Karpas-422 (cell line): ENCODE data around the gene KYAT1. TPM values are rescaled to one million over a fixed set of nuclear protein-coding genes. Genes with fewer than 3 reads are reported as not detected.

Experiments used
- DNase-seq: peaks from one replicate; pipeline ENCODE4 v3.0.0-alpha.2; 2015
- H2AFZ ChIP-seq: fragments of 200-600 bp; sonication (generic); 2 replicates; pipeline ENCODE4 v1.6.1; 2014; ENCODE audit warnings: antibody characterized with exemption, low read length, mixed read lengths
- H3K27ac ChIP-seq: fragments of 200-600 bp; sonication (generic); 2 replicates; pipeline ENCODE4 v1.5.1; 2014; ENCODE audit warnings: mild to moderate bottlenecking, low read length, moderate library complexity
- H3K27me3 ChIP-seq: fragments of 200-600 bp; sonication (generic); 2 replicates; pipeline ENCODE4 v1.6.1; 2014; ENCODE audit warnings: low read length, mixed read lengths
- H3K36me3 ChIP-seq: fragments of 200-600 bp; sonication (generic); 2 replicates; pipeline ENCODE4 v1.6.1; 2014; ENCODE audit warnings: low read length, mixed read lengths; ENCODE audit not compliant: insufficient read depth
- H3K4me1 ChIP-seq: fragments of 200-600 bp; sonication (generic); 2 replicates; pipeline ENCODE4 v1.6.1; 2014; ENCODE audit warnings: mild to moderate bottlenecking, low read length, mixed read lengths
- H3K4me2 ChIP-seq: fragments of 200-600 bp; sonication (generic); 2 replicates; pipeline ENCODE4 v1.6.1; 2014; ENCODE audit warnings: low read length, low read depth, mild to moderate bottlenecking; ENCODE audit not compliant: poor library complexity, severe bottlenecking
- H3K4me3 ChIP-seq: fragments of 200-600 bp; sonication (generic); 2 replicates; pipeline ENCODE4 v1.5.1; 2014; ENCODE audit warnings: mild to moderate bottlenecking, antibody characterized with exemption, low read length, mixed read lengths
- H3K79me2 ChIP-seq: fragments of 200-600 bp; sonication (generic); 2 replicates; pipeline ENCODE4 v1.6.1; 2014; ENCODE audit warnings: mild to moderate bottlenecking, low read length, mixed read lengths
- H3K9ac ChIP-seq: fragments of 200-600 bp; sonication (generic); 2 replicates; pipeline ENCODE4 v1.6.0; 2014; ENCODE audit warnings: low read length
- H3K9me2 ChIP-seq: fragments of 200-600 bp; sonication (generic), shearing (Covaris generic); replicated peaks from 2 replicates; pipeline ENCODE4 v1.6.0; 2014; ENCODE audit warnings: mild to moderate bottlenecking, low read length, moderate library complexity; ENCODE audit not compliant: insufficient read depth
- H3K9me3 ChIP-seq: fragments of 300-700, 200-600 bp; sonication (generic); 2 replicates; pipeline ENCODE4 v1.6.1; 2014; ENCODE audit warnings: low read length, mixed read lengths
- H4K20me1 ChIP-seq: fragments of 200-600 bp; sonication (generic); 2 replicates; pipeline ENCODE4 v1.6.1; 2014; ENCODE audit warnings: mild to moderate bottlenecking, antibody characterized with exemption, low read length, low read depth; ENCODE audit not compliant: insufficient read depth
- total RNA-seq: library from RNA; depleted of rRNA; stranded (reverse); fragments of >200 nt; shearing (Covaris generic); gene quantifications from 2 replicates; pipeline ENCODE4 v1.2.3, GENCODE V29; 2014; ENCODE audit warnings: low replicate concordance

The KYAT1 gene
- total RNA-seq, 1 experiment from 2014 or later: 26.8 TPM

DNA sequence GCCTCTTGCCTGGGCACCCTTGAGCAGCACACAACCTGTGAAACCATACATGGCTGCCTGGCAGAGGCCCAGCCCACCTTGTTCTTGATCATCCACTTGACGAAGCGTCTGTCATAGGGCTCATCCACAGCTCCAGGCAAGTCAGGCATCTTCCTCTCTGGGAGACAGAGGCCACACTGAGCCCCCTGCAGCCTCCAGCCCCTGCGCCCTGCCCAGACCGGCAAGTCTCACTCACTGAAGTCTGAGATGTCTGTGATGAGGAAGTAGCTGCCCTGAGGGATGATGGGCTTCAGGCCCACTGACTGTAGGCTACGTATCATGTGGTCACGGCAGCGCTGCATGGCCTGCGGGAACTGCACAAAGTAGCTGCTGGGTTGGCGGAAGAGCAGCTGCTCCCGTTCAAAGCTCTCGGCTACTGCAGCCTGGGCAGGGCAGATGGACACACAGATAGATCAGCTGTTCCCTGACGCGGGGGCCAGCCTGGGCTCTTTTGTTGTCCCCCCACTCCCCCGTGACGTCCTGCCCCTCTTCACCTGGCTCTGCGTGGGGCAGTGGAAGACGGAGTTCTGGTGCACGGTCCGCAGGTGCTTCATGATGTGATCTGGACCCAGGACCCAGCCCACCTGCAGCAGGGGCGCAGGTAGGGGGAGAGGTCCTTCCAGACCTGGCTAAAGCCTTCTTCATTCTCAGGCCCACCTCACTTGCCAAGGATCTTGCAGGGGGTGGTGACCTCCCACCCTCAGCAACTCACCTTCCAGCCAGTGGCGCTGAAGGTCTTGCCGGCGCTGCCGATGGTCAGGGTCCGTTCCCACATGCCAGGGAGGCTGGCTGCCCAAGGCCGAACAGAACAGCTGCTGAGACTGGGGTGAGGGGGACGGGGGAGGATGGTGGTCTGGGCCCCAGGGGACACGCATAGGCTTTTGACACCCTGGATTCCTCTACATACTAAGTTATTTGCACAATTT is 46.2 kb downstream of the KYAT1 start:
- Histone ChIP-seq H4K20me1 (no peaks in the 10 kb centered on the region), H3K4me1 (no peaks in the 10 kb centered on the region), H3K9me3 (no peaks in the 10 kb centered on the region), H3K9me2 (no peaks in the 10 kb centered on the region), H3K4me2 (no peak overlapping the region), H3K27me3 (no peaks in the 10 kb centered on the region), H2AFZ (no peak overlapping the region), H3K79me2 (no peaks in the 10 kb centered on the region), H3K27ac (no peak overlapping the region), H3K4me3 (no peak overlapping the region), H3K9ac (no peak overlapping the region), H3K36me3 (no peaks in the 10 kb centered on the region)
- no peak for DNase-seq

DNA sequence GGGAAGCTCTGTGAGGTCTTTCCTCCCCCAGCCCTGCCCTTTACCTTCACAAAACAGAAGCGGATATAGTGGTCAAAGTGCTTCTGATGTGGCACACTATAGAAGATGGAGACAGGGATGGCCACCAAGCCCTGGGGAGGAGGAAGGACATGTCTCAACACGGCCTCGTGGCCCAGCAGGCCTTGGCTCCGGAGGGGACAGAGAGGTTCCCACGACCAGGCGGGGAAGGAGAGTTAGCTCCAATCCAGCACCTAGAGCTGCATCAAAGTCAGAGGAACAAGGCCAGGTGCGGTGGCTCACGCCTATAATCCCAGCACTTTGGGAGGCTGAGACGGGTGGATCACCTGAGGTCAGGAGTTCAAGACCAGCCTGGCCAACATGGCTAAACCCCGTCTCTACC is 48.1 kb downstream of the KYAT1 start:
- H4K20me1 ChIP-seq: no peaks in the 10 kb centered on the region
- no peak overlapping the region for H3K9ac ChIP-seq
- no peak overlapping the region for H3K4me2 ChIP-seq
- no peaks in the 10 kb centered on the region for H3K9me3 ChIP-seq
- H3K79me2 ChIP-seq: peaks cover 8% of the 10 kb centered on the region
- no peak overlapping the region for H3K27ac ChIP-seq
- H3K27me3 ChIP-seq: no peaks in the 10 kb centered on the region
- no peaks in the 10 kb centered on the region for H3K36me3 ChIP-seq
- peaks cover 8% of the 10 kb centered on the region for H3K4me1 ChIP-seq
- H3K4me3 ChIP-seq: no peak overlapping the region
- H3K9me2 ChIP-seq: no peaks in the 10 kb centered on the region
- no peak overlapping the region for H2AFZ ChIP-seq
- DNase-seq: no peak

- no peaks in the 10 kb centered on the region for H4K20me1 ChIP-seq
- no peaks in the 10 kb centered on the region for H3K9me2 ChIP-seq
- no peaks in the 10 kb centered on the region for H3K27me3 ChIP-seq
- no peaks in the 10 kb centered on the region for H3K9me3 ChIP-seq
- H3K4me3 ChIP-seq: peak within 1 kb of the TSS; percentile 97
- peak within 1 kb of the TSS; percentile 72 for H2AFZ ChIP-seq
- H3K79me2 ChIP-seq: peaks cover 24% of the 10 kb centered on the region
- peak within 1 kb of the TSS; percentile 94 for H3K9ac ChIP-seq
- H3K4me2 ChIP-seq: peak within 1 kb of the TSS; percentile 82
- peak; percentile 98 for DNase-seq
- H3K36me3 ChIP-seq: peaks cover 24% of the 10 kb centered on the region; the same call in 1 of the 2 replicates
- peak within 1 kb of the TSS; percentile 44; the same call in 1 of the 2 replicates for H3K27ac ChIP-seq
- H3K4me1 ChIP-seq: peaks cover 18% of the 10 kb centered on the region
Observed at GRCh38 chr9:128829477-128830251, 52.1 kb downstream of the KYAT1 start, which contains the start of gene SPOUT1. TSS of gene SPOUT1 (minus strand) at chr9:128829794. CDS start at chr9:128829780, 14 bp downstream.

DNA sequence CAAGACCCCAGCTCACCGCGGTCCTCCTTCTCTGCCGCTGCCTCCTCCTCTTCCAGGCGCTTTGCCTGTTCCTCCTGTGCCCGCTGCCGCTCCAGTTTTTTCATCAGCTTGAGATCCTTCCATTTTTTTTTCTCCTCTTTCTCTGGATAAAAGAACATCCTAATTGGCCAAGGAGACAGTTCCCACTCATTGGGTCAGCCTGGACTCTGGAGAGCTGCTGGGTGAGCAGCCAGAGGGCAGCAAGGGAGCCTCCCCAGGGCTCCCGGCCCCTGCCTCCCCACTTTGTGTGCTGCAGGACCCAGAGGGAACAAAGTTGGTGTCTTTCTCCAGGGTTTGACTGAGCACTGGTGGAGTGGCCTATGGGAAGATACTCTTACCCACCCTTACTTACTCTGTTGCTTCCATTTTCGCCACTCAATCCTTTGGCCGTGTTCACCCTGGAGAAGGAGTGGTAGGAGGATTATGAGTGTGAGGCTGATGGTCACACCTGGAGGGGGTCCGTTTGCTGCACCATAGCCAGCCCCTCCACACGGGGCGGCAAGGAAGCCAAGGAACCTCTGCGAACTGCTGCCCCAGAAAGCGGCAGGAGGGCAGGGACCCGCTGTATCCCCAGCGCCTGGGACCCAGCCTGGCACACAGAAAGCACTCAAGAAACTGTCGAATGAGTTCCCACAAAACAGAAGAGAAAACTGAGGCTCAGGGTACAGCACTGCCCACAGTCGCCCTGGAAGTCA is 52.9 kb downstream of the KYAT1 start:
- no peak for DNase-seq
- Histone ChIP-seq H4K20me1 (no peaks in the 10 kb centered on the region), H3K36me3 (peaks cover 27% of the 10 kb centered on the region; the same call in 1 of the 2 replicates), H3K9ac (peak overlapping the region; percentile 94), H3K9me3 (no peaks in the 10 kb centered on the region), H3K9me2 (no peaks in the 10 kb centered on the region), H3K4me2 (peak overlapping the region; percentile 82), H3K4me3 (peak overlapping the region; percentile 97), H3K79me2 (peaks cover 24% of the 10 kb centered on the region), H3K27ac (peak overlapping the region; percentile 44; the same call in 1 of the 2 replicates), H3K4me1 (peaks cover 18% of the 10 kb centered on the region), H3K27me3 (no peaks in the 10 kb centered on the region), H2AFZ (peak overlapping the region; percentile 72; the same call in 1 of the 2 replicates)

- H3K4me2 ChIP-seq: peak overlapping the region; percentile 82
- H3K27ac ChIP-seq: no peak overlapping the region
- H3K9ac ChIP-seq: peak overlapping the region; percentile 94
- peaks cover 24% of the 10 kb centered on the region for H3K79me2 ChIP-seq
- no peaks in the 10 kb centered on the region for H4K20me1 ChIP-seq
- H3K9me2 ChIP-seq: no peaks in the 10 kb centered on the region
- H3K27me3 ChIP-seq: no peaks in the 10 kb centered on the region
- peaks cover 18% of the 10 kb centered on the region for H3K4me1 ChIP-seq
- H2AFZ ChIP-seq: no peak overlapping the region
- peak overlapping the region; percentile 97 for H3K4me3 ChIP-seq
- no peaks in the 10 kb centered on the region for H3K9me3 ChIP-seq
- no peak for DNase-seq
- peaks cover 27% of the 10 kb centered on the region; the same call in 1 of the 2 replicates for H3K36me3 ChIP-seq
Observed at GRCh38 chr9:128828267-128828666, 53.5 kb downstream of the KYAT1 start.

DNA sequence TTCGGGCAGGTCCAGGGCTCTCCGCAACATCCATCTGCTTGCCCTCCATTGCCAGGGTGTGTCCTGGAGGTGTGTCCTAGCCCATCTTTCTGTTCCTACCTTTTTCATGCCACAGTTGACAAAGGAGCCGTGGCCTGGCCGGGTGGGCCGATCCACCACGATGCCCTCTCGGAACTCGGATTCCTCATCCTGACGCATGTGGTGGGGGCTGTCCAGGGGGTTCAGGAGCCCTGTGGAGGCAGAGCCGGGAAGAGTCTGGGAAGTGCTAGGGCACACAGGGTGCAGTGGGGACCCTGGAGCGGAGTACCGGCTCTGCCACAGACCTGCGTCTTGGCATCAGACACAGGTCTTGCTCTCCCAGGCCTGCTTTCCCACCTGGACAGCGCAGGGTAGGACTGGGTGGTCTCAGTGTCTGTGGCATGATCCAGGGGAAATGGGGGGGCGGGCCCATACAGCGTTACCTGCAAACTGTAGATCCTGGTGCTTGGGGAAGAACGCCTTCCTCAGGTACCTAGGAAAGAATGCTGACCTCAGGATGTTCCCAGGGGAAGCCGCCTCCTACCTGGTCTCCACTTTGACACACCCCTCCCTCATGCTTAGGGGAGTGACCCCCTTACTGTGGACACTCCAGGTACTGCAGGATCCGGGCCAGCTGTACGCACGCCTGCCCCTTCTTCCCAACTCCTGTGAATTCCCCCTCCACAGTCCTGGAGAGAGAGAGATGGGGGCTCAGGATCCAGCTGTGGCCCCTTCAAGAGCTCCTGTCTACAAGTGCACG is 55.6 kb downstream of the KYAT1 start:
- Histone ChIP-seq H4K20me1 (no peaks in the 10 kb centered on the region; the same call in 1 of the 2 replicates), H3K27ac (no peak overlapping the region), H3K36me3 (peaks cover 27% of the 10 kb centered on the region; the same call in 1 of the 2 replicates), H3K9me3 (no peaks in the 10 kb centered on the region), H3K27me3 (no peaks in the 10 kb centered on the region), H3K4me2 (no peak overlapping the region), H2AFZ (no peak overlapping the region), H3K79me2 (peaks cover 24% of the 10 kb centered on the region), H3K9ac (no peak overlapping the region), H3K4me3 (no peak overlapping the region), H3K4me1 (peaks cover 18% of the 10 kb centered on the region), H3K9me2 (no peaks in the 10 kb centered on the region)
- no peak for DNase-seq

DNA sequence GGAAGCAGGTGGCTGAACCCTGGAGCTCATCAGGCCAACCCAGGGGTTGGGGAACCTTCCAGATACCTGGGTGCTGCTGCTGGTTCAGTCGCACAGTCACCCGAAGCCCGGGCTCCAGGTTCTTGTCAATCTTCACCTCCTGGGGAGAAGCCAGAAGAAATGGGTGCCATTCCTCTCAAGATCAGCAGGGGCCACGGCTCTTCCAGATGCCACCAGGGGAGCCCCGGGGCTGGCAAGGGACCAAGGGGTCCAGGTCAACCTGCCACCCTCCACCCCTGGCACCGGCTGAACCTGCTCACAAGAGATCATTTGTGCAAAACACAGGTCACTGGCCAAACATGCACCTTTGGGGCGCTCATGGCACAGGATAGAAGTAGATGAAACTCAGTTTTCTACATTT is 56.8 kb downstream of the KYAT1 start:
- Histone ChIP-seq H3K4me1 (peaks cover 23% of the 10 kb centered on the region), H2AFZ (no peak overlapping the region), H3K9me3 (no peaks in the 10 kb centered on the region), H3K9ac (no peak overlapping the region), H3K36me3 (peaks cover 27% of the 10 kb centered on the region; the same call in 1 of the 2 replicates), H3K4me3 (no peak overlapping the region), H3K27me3 (no peaks in the 10 kb centered on the region), H3K9me2 (no peaks in the 10 kb centered on the region), H3K79me2 (peaks cover 27% of the 10 kb centered on the region), H3K4me2 (no peak overlapping the region), H4K20me1 (no peaks in the 10 kb centered on the region; the same call in 1 of the 2 replicates), H3K27ac (no peak overlapping the region)
- no peak for DNase-seq
